HEK293 (cell line): ENCODE measurements around the gene PACSIN2.
A peak's percentile ranks its signal among the peaks of the same experiment; 100 is the strongest.

Experiments used
- BCL11A ChIP-seq: fragments of 450-650 bp; formaldehyde crosslinking; IDR thresholded peaks from 2 replicates; pipeline ENCODE4 v1.5.1; 2016; ENCODE audit warnings: low read depth, missing biosample characterization, missing genetic modification characterization
- BCL11B ChIP-seq: fragments of 450-650 bp; formaldehyde crosslinking; IDR thresholded peaks from 2 replicates; pipeline ENCODE4 v1.5.1; 2016; ENCODE audit warnings: low read depth, missing biosample characterization, missing genetic modification characterization
- BCL6B ChIP-seq: fragments of 450-650 bp; formaldehyde crosslinking; IDR thresholded peaks from 2 replicates; pipeline ENCODE4 v1.5.1; 2017; ENCODE audit warnings: missing biosample characterization, missing genetic modification characterization
- GLI2 ChIP-seq: fragments of 450-650 bp; formaldehyde crosslinking; IDR thresholded peaks from 2 replicates; pipeline ENCODE4; 2017; ENCODE audit warnings: missing biosample characterization, missing genetic modification characterization, low read depth, borderline replicate concordance
- GLI4 ChIP-seq: fragments of 450-650 bp; formaldehyde crosslinking; IDR thresholded peaks from 2 replicates; pipeline ENCODE4 v1.5.1; 2016; ENCODE audit warnings: missing biosample characterization, missing genetic modification characterization
- KLF1 ChIP-seq: fragments of 450-650 bp; formaldehyde crosslinking; IDR thresholded peaks from 2 replicates; pipeline ENCODE4 v1.5.1; 2016; ENCODE audit warnings: missing biosample characterization, missing genetic modification characterization
- KLF7 ChIP-seq: fragments of 450-650 bp; formaldehyde crosslinking; IDR thresholded peaks from 2 replicates; pipeline ENCODE4 v1.5.1; 2016; ENCODE audit warnings: missing biosample characterization, missing genetic modification characterization, borderline replicate concordance
- MEIS1 ChIP-seq: sonication (generic); formaldehyde crosslinking; IDR thresholded peaks from 2 replicates; pipeline ENCODE4 v1.8.1; 2022; ENCODE audit warnings: missing genetic modification reagents, mild to moderate bottlenecking, borderline replicate concordance
- PRDM1 ChIP-seq: fragments of 450-650 bp; formaldehyde crosslinking; IDR thresholded peaks from 2 replicates; pipeline ENCODE4; 2016; ENCODE audit warnings: missing biosample characterization, missing genetic modification characterization
- SETDB1 ChIP-seq: IDR thresholded peaks from one replicate; pipeline ENCODE4 v1.6.1; 2017; ENCODE audit warnings: mild to moderate bottlenecking, low read length, moderate library complexity, mixed read lengths; ENCODE audit not compliant: insufficient read length
- TCF7L2 ChIP-seq: IDR thresholded peaks from 2 replicates; pipeline ENCODE4 v1.6.1; 2011; ENCODE audit warnings: low read depth, mild to moderate bottlenecking, inconsistent platforms, low read length, moderate library complexity, borderline replicate concordance
- ZBTB26 ChIP-seq: fragments of 450-650 bp; formaldehyde crosslinking; optimal IDR thresholded peaks from 2 replicates; pipeline ENCODE3; 2016; ENCODE audit warnings: missing biosample characterization, mild to moderate bottlenecking, missing genetic modification characterization
- ZFHX2 ChIP-seq: fragments of 450-650 bp; formaldehyde crosslinking; conservative IDR thresholded peaks from 2 replicates; pipeline ENCODE4 v1.5.1; 2016; ENCODE audit warnings: missing biosample characterization, missing genetic modification characterization
- ZNF155 ChIP-seq: fragments of 450-650 bp; formaldehyde crosslinking; IDR thresholded peaks from 2 replicates; pipeline ENCODE4 v1.5.1; 2016; ENCODE audit warnings: missing biosample characterization, missing genetic modification characterization
- ZNF18 ChIP-seq: fragments of 450-650 bp; formaldehyde crosslinking; IDR thresholded peaks from 2 replicates; pipeline ENCODE4 v1.5.1; 2016; ENCODE audit warnings: missing biosample characterization, missing genetic modification characterization
- ZNF311 ChIP-seq: fragments of 450-650 bp; formaldehyde crosslinking; IDR thresholded peaks from 2 replicates; pipeline ENCODE4 v1.5.1; 2017; ENCODE audit warnings: missing biosample characterization, missing genetic modification characterization, borderline replicate concordance
- ZNF341 ChIP-seq: fragments of 450-650 bp; formaldehyde crosslinking; IDR thresholded peaks from 2 replicates; pipeline ENCODE4; 2016; ENCODE audit warnings: low read depth, missing biosample characterization, missing genetic modification characterization
- ZNF354C ChIP-seq: fragments of 450-650 bp; formaldehyde crosslinking; IDR thresholded peaks from 2 replicates; pipeline ENCODE4 v1.5.1; 2016; ENCODE audit warnings: missing biosample characterization, missing genetic modification characterization, low read depth, borderline replicate concordance
- ZNF394 ChIP-seq: fragments of 450-650 bp; formaldehyde crosslinking; IDR thresholded peaks from 2 replicates; pipeline ENCODE4 v1.5.1; 2016; ENCODE audit warnings: missing biosample characterization, missing genetic modification characterization, mild to moderate bottlenecking, moderate library complexity, borderline replicate concordance
- ZNF510 ChIP-seq: fragments of 450-650 bp; formaldehyde crosslinking; IDR thresholded peaks from 2 replicates; pipeline ENCODE4 v1.5.1; 2018; ENCODE audit warnings: mild to moderate bottlenecking, missing genetic modification characterization, missing biosample characterization; ENCODE audit not compliant: insufficient replicate concordance
- ZNF518A ChIP-seq: fragments of 450-650 bp; formaldehyde crosslinking; conservative IDR thresholded peaks from 2 replicates; pipeline ENCODE4 v1.5.1; 2016; ENCODE audit warnings: low read depth, missing biosample characterization, missing genetic modification characterization
- ZNF561 ChIP-seq: fragments of 450-650 bp; IDR thresholded peaks from 2 replicates; pipeline ENCODE4 v1.5.1; 2018; ENCODE audit warnings: missing biosample characterization, missing genetic modification characterization, borderline replicate concordance
- ZNF580 ChIP-seq: fragments of 450-650 bp; formaldehyde crosslinking; IDR thresholded peaks from 2 replicates; pipeline ENCODE4 v1.5.1; 2016; ENCODE audit warnings: missing biosample characterization, missing genetic modification characterization
- ZNF623 ChIP-seq: fragments of 450-650 bp; formaldehyde crosslinking; IDR thresholded peaks from 2 replicates; pipeline ENCODE4 v1.5.1; 2016; ENCODE audit warnings: missing biosample characterization, missing genetic modification characterization
- ZNF626 ChIP-seq: fragments of 450-650 bp; sonication (Bioruptor Pico); formaldehyde crosslinking; IDR thresholded peaks from 2 replicates; pipeline ENCODE4 v1.5.1; 2018; ENCODE audit warnings: missing biosample characterization, missing genetic modification characterization, inconsistent platforms
- ZNF777 ChIP-seq: fragments of 450-650 bp; formaldehyde crosslinking; IDR thresholded peaks from 2 replicates; pipeline ENCODE4 v1.5.1; 2017; ENCODE audit warnings: missing biosample characterization, missing genetic modification characterization, borderline replicate concordance
- ZNF792 ChIP-seq: fragments of 450-650 bp; formaldehyde crosslinking; IDR thresholded peaks from 2 replicates; pipeline ENCODE4 v1.5.1; 2016; ENCODE audit warnings: missing biosample characterization, missing genetic modification characterization
- ZSCAN4 ChIP-seq: fragments of 450-650 bp; formaldehyde crosslinking; IDR thresholded peaks from 2 replicates; pipeline ENCODE4 v1.5.1; 2017; ENCODE audit warnings: missing biosample characterization, missing genetic modification characterization

The PACSIN2 gene

GRCh38 chr22:42856865-42857704 lies 157.9 kb downstream of the PACSIN2 start, which contains the start of gene ARFGAP3 (continued):
- TF ChIP-seq ZNF354C (tag by site-specific recombination) (no peak), ZFHX2 (tag by site-specific recombination) (peak; percentile 82), MEIS1 (CRISPR knock-in tag) (no peak), ZNF561 (peak; percentile 94), GLI2 (no peak), ZNF394 (tag by site-specific recombination) (no peak), ZNF580 (tag by site-specific recombination) (0 out of 2 replicates have a peak, but pooled peaks have one; percentile 16), ZSCAN4 (tag by site-specific recombination) (no peak), BCL6B (tag by site-specific recombination) (no peak), PRDM1 (tag by site-specific recombination) (no peak), ZNF510 (tag by site-specific recombination) (no peak), ZNF777 (no peak), KLF7 (peak; percentile 80), SETDB1 (peak; percentile 91), ZBTB26 (tag by site-specific recombination) (peak; percentile 91), ZNF311 (no peak), BCL11B (tag by site-specific recombination) (no peak), ZNF518A (tag by site-specific recombination) (0 out of 2 replicates have a peak, but pooled peaks have one; percentile 13), KLF1 (tag by site-specific recombination) (peak; percentile 83), ZNF623 (tag by site-specific recombination) (no peak), ZNF626 (tag by site-specific recombination) (no peak), ZNF792 (no peak), GLI4 (no peak), BCL11A (tag by site-specific recombination) (0 out of 2 replicates have a peak, but pooled peaks have one; percentile 26), ZNF155 (tag by site-specific recombination) (no peak), TCF7L2 (no peak), ZNF341 (tag by site-specific recombination) (no peak), ZNF18 (tag by site-specific recombination) (no peak)
